NCI-H146 treated with DMSO at 0.1 percent for 48 hours (cell line): ENCODE results near the gene SLC18A3.

Experiments used
- DNase-seq: peaks from one replicate; lab custom pipeline; 2025; ENCODE audit not compliant: unreplicated experiment; lab: John Stamatoyannopoulos, UW

Gene SLC18A3

GRCh38 chr10:49611166-49611815, 1.2 kb downstream of the SLC18A3 start:
- no peak for DNase-seq

DNA sequence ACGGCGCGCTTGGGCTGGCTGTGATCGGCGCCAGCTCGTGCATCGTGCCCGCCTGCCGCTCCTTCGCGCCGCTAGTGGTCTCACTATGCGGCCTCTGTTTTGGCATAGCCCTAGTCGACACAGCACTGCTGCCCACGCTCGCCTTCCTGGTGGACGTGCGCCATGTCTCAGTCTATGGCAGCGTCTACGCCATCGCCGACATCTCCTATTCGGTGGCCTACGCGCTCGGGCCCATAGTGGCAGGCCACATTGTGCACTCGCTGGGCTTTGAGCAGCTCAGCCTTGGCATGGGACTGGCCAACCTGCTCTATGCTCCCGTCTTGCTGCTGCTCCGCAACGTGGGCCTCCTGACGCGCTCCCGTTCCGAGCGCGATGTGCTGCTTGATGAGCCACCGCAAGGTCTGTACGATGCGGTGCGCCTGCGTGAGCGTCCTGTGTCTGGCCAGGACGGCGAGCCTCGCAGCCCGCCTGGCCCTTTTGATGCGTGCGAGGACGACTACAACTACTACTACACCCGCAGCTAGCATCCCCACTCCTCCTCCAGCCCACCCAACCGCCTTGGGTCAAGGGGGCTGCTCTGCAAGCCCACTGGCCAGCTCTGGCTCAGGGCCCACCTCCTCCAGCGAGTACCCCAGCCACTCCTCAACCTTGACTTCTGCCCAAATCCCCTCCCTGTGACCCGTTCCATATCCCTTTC, 1.9 kb downstream of the SLC18A3 start:
- no peak for DNase-seq

GRCh38 chr10:49612513-49613164, 2.5 kb downstream of the SLC18A3 start:
- no peak for DNase-seq

DNA sequence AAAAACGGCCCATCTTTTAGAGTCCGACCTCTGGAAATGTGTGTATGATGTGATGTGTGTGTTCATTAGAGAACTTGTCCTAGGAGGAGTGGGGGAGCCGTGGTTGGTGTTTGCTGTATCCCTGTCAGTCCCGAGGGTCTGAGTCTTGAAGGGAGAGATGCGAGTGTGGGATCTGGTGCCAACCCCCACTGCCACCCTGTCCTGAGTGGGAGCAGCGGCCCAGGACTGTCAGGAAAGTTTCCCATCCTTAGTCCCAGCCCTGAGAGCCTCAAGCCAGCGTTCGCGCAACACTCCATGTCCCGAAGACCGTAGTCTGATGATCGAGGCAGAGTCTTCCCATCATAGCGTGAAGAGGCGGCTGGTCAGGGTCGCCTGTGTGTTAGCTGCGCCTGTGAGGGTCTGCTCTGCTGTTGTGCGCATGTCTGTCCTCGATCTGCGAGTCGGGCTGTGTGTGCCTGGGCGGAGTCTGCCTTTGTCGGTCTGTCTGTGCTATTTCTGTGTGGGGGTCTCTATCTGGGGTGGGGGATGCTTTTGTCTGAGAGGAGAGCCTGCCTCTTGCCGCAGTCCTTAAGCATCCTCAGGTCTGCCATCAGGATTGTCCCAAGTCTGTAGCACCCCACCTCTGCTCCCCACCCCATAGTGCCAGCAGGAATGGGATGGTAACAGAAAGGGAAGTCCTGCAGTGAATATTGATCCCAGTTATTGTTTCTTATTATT, 3.2 kb downstream of the SLC18A3 start:
- DNase-seq: no peak

DNA sequence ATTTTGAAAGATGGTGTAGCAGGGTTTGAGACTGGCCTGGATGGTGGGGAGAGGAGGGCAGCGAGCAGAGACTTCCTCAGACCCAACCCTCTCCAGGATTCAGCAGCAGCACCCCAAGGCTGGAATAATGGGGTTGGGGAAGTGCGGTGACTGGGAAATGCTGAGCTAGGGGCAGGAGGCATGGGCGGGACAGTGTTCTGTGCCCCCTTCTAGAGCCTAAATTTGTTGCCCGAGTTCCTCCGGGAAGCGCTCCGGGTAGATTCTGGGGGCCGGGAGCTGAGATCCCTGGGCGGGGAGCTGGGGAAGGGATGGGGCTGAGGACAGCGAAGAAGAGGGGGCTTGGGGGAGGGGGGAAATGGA, 3.8 kb downstream of the SLC18A3 start, which contains the start of gene CHAT:
Gene CHAT (plus strand): TSS at position 156 of the 360 bp plus-strand sequence. CDS start 153 bp downstream, at position 309.
- no peak for DNase-seq

DNA sequence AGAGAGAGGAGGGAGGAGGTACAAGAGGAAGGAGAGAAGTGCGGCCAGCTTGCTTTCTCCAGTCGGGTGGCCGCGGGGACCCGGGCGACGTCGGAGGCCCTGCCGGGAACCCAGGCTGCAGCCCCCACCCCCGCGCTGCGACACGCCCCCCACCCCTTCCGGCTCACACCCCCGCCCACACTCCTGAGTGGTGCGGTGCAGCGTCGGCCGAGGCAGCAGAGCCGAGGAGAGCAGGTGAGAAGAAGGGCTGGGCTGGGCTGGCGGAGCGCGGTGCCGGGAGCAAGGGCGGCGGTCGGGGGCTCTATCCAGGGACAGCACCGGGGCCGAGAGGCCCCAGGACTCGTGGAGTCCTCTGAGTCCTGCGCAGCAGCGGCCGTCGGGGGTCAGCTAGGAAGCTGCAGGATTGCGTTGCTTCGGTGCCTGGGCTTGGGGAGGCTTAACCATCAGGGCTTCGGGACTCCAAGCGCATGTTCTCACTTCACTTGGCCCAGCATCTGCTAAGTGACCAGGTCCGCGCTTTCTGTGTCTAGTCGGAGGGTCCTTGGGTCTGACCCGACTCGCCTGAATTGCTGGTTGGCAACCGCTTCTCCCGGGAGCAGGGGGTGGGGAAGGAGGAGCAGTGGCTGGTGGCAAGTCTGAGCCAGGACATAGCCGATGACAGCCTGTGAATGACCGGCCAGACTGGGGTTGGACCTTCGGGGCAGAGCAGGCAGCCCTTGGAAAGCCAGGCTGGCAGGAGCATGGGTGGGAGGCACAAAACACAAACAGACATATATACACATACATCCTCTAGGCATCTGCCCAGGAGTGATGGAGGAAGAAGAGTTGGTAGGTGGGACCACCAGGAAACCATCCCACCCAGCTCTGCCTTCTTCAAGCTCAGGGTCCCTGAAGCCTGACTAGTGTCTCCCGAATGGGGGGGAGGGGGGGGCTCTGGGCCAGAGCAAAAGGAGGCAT, 4.4 kb downstream of the SLC18A3 start:
- DNase-seq: no peak

GRCh38 chr10:49615213-49615612, 5.1 kb downstream of the SLC18A3 start:
- no peak for DNase-seq

DNA sequence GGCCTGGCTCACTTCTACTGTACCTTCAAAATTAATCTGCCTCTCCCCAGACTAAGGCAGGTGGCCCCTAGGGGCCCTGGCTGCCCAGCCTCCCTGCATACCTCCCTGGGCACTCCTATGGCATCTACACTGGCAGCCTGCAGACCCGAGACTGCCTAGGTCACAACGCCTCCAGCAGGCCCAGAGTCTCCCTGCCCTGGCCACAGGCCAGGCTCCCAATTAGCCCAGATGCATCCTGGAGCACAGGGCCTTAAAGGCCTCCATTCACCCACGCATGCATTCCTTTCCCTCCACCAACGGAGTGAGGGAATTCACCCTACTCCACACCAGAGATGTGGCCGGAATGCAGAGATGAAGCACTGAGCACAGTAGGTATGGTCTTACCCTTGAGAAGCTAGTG, 5.6 kb downstream of the SLC18A3 start:
- no peak for DNase-seq

DNA sequence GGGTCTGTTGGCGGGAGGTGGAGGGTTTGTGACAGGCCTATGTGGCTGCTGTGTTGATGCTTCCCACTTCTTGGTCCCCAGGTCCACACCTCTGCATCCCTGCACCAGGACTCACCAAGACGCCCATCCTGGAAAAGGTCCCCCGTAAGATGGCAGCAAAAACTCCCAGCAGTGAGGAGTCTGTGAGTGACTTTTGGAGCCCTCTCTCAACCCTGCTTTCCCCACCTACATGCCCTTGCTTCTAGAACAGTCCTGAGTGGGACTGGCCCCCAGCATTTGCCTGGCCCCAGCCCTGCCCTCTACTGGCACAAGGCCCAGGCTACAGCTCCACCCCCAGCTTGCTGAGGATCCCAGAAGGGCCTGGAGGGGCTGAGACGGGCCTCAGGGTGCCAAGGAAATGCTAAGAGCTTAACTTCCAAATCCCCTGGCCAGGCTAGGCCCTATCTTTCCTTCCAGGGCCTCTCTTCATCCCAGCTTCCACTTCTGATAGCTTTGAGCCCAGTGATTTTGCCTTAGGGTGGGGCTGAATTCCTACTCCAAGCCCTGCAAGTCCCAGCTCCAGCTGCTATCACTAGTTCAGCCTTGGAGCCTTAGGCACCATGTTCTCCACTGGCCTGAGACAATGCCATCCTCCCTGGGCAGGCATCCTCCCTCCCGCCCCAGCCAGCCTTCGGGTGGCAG, 6.5 kb downstream of the SLC18A3 start:
- DNase-seq: no peak

DNA sequence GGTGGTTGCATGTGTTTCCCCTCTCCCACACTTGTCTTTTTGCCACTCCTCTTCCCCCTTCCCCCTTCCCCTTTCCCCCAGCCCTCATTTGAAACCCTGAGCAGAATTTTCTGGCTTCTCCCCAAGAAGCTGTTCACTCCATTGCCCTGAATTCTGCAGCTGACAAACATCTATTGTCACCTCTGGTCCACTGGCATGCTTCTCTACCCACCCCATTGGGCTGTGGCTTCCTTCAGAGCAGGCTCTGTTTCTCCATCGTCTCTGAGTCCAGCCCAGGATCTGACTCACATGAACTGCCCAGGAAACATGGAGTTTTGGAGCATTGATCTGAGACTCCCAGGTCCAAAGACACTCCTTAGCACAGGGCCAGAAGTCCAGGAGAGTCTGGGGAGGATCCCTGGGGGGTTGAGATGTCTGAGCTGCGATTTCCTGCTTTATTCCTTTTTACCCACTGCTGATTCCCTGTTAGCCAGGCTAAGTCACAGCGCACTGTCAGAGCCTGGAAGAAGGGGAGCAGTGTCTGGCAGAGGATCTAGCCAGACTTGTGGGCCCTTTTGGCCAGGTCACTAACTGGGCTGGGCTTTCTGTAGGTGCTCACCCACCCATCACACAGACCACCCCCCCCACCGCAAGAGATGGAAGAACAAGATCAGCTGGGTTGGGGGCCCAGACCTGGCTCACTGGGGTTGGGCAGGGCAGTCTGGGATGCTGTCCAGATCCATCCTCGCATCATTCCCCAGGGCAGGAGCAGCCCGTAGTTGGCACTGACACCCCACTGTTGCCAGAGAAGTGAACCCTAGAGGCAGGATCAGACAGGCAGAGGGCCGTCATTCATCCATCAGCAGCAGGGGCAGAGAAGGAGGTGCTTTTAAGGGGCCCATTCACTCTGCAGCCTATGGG, 7.3 kb downstream of the SLC18A3 start:
- DNase-seq: no peak

GRCh38 chr10:49618821-49619220, 8.7 kb downstream of the SLC18A3 start:
- DNase-seq: no peak

GRCh38 chr10:49619613-49620012, 9.5 kb downstream of the SLC18A3 start:
- DNase-seq: no peak

DNA sequence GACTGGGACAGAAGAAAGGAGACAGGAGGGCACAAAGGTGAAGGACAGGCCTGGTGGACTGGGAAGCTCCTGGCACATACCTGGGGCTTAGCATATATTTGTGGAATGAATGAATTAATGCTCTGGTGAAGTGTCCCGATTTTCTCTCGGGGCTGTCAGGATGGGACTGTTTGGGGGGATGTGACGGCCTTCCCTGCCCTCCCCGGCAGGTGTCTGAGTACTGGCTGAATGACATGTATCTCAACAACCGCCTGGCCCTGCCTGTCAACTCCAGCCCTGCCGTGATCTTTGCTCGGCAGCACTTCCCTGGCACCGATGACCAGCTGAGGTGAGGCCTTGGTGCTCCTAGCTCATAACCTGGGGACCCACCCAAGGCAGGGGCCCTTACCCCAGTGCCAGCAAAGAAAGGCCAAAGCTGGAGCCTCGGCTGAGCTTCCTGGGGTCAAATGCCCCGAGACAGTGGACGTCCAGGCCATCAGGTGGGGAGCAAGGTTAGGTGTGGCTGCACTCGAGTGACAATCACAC, 10.2 kb downstream of the SLC18A3 start:
- no peak for DNase-seq

DNA sequence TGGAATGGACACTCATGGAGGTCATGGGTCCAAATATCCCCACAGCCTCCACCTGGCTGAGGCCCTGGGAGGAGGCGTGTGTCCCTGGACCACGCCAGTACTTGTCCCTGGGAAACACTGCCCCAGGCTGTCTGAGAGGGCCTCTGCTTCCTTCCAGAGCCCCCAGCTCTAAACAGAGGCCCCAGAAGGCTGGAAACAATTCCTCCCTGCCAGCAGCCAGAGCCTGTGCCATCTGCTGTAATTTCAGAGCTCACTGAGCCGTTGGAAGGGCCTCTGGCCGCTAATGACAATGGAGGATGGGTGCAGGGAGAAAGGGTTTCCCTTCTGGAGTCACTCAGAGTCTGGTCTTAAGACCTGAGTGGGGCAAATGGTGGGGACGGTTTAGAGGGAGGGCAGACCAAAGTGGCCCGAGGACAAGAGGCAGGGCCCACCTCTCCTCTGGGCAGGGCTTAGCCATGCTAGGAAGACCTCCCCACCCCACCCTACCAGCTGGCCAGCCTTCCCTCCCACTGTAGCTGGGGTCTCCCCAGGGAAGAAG, 10.8 kb downstream of the SLC18A3 start:
- DNase-seq: no peak

DNA sequence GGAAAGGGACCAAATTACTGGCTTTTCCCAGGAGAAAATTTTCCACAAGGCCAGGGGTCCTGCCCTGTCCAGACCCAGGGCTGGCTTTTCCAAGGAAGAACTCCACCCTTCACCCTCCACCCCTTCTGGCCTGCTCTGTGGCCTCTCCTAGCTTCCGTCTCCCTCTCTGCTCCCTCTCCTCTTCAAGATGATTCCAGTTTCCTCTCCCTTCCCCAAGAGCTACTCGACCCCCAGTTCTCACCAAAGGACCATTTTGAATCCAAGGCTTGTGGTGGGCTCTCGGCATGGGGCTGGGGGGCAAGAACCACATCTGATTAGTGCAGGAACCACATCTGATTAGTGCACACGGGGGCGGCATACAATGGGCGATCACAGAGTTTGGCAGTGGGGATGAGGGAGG, 11.5 kb downstream of the SLC18A3 start:
- DNase-seq: no peak

DNA sequence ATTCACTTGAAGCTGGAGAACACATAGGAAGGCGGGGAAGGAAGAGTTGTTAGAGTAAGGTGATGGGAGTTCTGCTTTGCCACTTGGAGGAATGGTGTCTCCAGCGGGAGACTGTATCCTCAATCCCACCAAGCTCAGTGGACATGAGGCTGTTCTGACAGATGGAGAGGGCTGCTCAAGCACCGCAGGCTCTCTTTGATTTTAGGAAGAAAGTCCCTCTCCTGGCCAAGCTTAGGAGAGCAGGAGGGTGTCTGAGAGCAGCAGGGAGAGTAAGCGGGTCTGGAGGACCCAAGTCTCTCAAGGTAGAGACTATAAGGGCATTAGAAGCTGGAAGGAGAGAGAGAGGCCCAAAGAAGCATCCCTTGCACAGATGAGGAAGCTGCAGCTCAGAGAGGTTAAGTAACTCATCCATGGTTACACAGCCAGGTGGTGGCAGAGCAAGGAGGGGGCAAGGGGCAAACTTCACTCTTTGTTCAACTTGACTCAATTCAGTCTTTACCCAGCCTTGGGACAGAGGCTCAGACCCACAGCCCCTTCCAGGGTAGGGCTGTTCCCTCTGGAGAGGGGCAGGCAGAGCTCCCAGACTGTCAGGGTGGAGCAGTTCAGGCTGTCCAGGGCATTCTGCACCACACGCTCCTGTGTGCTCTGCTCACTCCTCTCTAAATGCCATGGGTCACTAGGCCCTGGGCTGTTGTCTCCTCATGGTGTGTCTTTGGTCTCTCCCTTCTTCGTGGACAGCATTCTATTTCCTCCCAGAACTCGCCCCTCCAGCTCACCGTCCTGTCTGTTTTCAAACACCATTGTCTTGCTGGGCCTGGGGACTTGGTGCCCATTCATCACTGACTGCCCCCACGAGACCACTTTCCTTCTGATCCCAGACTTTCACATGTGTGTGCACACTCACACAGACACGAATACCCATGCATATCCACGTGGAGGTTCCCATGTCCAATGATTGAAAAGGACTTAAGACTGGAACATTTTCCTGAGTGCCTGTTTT, 12.6 kb downstream of the SLC18A3 start:
- DNase-seq: no peak

- DNase-seq: no peak
These were observed 14.5 kb downstream of the SLC18A3 start for GRCh38 chr10:49624629-49625028.
